ENCODE results near the gene STOML1.

- no peak for TF ChIP-seq GATA2 (IDR thresholded peaks at IDR 0.05; ENCODE audit: low read depth, low read length)
- no peak for TF ChIP-seq GATA3 (IDR thresholded peaks at IDR 0.05; ENCODE audit: low read depth, low read length)
Measured at GRCh38 chr15:74038707-74039655, 46.9 kb upstream of the STOML1 start.

All from SH-SY5Y (cell line).